ENCODE measurements around the gene CAMTA1.

CAMTA1 gene

DNA sequence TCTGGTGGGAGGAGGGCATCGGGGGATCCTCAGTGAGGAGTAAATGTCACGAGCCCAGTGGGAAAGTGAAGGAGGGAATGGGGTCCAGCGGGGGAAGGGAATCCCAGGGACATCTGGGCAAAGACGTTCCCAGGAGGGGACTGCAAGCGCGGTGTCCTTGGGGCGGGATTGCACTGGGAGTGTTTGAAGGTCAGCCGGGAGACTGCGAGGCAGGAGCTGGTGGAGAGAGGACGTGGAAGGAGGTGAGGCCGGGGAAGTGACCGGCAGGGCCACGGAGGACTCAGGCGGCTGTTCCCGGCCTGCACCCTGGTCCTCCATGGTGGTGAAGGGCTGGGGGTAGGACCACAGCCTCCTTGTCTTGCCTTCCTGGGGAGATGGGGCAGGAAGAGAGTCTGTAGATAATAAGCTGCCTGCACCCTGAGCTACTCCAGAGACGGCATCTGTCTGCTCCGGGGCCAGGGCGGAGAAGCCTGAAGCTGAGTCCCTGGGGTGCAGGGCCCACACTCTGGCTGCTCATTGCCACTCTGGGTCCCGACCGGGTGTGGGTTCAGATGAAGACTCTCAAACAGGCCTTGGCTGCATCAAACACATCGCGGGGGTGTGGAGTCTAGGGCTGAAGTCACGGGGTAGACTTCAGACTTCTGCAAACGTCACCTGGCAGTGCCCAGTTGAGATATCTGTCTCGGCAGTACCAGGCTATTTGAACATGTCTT, 264.8 kb downstream of the CAMTA1 start:
- no peak for DNase-seq

DNA sequence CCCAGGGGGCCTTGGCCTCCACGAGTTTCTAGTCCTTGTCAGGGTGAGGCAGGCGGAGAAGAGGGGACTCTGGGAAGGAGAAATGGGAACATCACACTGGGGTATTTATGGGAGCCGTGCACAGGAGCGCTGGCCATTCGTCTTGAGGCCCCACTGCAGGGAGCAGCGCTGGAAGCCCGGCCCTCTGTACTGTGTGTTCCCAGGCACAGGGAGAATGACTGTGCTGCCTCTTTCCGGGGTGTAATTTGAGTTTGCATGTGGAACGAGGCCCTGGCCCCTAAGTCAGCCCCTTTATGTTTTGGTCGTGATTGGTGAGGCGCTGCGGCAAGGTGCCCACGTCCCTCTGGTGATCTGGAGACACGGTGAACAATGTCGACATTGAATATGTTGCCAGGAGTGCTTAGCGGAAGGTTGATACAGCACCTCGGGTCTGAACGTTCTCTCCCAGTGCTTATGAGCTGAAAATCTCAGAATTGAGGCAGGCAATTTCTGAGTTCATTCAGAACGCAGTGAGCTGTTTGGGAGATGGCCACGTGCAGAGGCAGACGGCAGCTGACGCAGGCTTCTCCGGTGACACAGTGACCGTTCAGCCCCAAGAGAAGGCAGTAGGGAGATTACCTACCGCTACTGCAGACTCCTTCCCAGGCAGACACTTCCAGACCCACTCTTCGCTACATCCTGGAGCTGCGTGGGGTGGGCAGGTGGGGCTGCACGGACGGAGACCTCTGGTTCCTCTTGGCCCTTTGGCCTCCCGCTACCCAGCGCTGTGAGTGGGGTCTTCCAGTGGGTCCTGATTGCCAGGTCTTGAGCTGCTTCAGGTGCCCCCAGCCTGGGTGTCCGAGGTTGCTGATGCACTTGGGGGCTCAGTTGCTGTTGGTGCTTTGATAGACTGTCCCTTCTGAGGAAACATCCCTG, 265.8 kb downstream of the CAMTA1 start:
- DNase-seq, result no peak

DNA sequence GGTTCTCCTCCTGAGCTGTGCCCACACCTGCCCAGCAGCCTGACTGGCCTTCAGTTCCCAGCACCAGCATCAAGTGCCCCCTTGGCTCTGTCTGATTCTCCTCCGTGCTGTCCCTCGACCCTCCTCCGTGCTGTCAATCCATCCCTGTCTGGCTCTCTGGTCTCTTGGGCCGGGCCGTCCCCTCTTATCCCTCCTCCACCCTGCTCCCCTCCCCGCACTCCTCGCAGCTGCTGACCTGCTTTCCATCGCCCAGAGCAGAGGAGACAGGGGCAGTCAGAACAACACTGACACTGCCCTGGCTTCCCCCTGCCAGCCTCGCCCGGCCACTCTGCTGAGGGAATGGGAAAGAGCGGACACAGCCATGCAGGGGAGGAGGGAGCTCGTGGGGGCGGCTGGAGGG, 267.4 kb downstream of the CAMTA1 start:
- no peak for DNase-seq

DNA sequence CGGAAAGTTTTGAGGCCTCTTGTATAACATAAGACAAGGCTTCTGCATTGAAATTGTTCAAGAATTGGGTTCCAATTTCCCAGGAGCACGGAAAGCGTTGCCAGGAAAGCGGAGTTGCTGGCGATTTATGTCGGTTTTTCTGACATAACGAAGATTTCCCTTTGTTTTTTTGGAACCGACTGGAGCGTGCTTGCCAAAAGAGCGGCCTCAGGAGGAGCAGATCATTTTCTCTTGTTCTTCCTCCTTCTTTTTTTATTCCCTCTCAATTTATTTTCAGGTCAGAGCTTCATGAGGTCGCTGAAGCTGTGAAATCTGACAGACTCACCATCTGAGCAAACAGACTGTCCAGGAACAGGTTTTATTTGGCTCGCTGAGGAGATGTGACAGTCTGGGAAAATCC, 275.5 kb downstream of the CAMTA1 start:
- DNase-seq, result no peak

DNA sequence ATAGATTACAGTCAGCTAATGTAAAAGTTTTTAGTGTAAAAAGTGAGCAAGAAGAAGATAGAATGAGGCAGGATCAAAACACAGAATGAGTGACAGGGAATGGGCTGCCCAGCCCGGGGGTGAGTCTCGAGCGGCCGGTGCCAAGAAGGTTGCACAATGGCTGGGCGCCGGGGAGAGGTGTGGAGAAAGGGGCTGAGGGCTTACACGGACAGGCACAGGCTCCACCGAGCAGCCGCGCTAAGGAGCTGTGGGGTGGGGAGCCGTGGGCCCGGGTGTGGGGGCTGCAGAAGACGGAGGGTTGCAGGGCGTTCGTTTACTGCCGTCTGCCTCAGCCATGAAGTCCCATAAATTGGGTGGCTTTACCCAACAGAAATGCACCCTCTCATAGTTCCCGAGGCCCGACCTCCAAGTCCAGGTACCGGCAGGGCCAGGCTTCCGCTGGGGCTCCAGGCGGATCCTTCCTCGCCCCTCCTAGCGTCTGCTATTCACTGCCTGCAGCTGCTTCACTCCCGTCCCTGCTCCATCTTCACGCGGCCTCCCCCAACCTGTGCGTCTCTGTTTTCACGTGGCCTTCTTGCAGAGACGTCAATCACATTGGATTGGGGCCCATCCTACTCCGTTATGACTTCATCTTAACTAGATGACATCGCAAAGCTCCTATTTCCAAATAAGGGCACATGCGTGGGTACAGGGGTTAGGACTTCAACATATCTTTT, 277.2 kb downstream of the CAMTA1 start:
- no peak for DNase-seq

DNA sequence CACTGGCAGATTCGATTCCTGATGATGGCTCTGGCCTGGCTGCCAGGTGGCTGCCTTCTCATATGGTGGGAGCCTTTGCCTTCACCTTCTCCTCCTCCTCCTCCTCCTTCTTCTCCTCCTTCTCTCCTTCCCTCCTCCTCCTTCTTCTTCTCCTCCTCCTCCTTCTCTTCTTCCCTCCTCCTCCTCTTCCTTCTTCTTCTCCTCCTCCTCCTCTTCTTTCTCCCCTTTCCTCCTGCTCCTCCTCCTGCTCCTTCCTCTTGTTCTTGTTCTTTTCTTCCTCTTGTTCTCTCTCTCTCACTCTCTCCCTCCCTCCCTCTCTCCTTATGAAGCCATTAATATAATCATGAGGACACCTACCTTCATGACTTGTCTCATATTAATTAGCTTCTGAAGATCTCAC, 278.7 kb downstream of the CAMTA1 start:
- DNase-seq, result no peak

DNA sequence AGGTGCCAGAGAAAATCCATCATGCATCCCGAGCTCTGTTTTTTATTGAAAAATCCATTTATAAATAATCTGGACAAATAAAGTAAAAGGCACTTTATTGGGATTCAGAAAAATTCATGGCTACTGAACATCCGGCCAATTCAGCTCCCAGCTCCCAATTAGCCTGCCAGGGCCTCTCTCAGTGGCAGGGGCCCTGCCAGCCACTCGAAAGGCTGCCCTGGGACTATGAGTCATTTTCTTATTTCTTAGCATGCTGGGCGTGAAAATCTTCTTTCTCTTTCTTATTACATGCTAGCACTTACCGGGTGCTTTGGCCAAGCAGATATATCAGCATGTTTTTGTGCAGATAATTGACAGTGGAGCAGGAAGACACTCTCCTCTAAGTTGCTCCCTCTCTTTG, 283.3 kb downstream of the CAMTA1 start:
- no peak for DNase-seq

DNA sequence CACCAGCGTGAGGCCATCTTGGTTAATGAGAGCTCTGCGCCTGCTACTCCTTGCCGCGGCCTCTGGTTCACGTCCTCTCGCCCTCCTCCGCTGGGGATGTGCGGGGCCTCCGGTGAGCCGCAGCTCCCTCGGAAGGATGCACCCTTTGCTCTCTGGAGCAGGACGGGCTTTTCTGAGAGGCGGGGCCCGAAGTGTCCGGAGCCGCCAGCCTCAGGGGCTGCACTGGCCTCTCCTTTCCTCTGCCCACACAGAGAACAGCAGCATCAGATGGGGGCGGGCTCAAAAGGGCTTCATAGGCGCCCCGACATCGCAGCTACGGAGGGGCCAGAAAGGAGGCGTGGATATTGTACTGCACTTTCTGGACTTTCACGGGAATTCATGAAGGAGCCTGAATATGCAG, 284.7 kb downstream of the CAMTA1 start:
- no peak for DNase-seq

DNA sequence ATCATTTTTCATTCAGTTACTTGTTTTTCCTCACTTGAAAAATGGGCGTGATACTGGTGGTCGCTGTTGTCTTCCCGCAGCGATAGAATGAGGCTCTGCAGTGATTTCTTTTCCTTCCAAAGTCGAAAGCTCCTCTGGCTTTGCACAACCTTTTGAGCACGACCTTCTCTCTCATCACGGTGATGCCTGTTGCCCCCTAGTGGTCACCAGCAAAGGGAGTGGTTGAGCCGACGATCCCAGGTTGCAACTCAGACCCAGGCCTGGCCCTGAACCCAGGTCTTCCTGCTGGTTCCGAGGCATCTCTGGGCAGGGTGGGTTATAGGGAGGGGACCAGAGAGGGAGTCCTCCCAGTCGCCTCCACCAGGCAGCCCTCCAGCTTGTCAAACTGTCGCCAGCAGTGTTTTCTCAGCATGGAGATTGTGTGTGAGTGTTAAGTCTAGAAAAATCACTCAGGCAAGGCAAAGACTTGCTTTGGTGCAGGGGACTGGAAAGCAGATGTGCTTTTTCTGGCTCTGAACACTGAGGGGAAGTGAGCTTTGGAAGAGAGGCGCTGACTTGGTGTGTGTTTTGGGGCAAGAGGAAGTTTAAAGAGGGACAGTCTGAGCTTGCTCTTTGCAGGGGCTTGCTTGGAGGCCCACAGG, 285.3 kb downstream of the CAMTA1 start:
- peak; percentile 13 to 57 for DNase-seq

DNA sequence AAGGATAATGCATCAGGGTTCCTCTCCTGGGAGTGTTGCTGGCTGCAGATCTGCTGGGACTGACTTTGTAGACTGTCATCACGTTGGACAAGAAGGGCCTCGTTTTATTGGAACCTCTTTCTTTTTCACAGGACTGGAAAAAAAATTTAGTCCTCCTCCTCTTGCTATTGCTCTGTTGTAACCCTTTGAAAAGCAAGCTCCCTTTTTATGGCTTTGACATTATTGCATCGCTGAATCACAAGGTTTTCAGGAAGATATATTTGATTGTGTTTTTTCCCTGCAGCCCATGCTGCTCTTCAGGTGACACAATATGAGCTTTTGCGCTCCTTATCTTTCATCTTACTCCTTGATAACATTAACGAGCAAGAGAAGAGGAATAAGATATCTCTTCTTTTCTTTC, 290.9 kb downstream of the CAMTA1 start:
- no peak for DNase-seq

DNA sequence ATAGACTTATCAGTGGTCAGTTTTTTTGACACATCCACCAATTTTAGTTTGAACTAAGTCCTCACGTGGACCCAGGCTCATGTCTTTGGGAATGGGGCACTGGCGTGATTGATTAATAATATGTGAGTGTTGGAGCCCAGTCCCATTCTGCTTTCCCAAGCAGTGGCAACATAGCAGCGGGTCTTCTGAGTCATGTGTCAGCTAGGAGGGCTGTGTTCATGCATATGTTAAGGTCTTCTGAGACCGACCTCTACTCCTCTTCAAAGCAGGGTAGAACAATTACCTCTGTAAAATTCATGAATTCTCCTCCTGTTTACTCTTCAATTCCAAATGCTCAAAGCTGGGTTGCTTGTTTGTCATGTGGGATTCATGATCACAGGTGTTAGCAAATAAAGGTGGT, 291.3 kb downstream of the CAMTA1 start:
- no peak for DNase-seq

DNA sequence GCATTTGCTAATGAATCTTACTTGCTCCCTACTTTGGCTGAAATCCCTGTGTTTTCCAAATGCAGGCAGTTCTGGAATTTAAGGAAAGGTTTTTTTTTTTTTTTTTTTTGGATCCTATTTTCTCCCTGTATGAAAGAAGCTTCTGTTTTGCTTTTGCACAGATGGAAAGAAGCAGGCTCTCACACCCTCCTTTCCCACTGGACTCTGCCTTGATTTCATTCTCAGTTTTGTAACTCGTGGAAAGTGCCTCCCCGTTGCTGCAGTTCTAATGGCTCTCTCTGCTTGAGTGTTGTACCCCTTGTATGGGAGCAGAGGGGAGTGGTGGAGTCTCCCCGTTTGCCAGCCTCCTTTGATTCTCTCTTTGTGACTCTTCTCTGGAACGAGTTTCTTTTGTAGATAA, 291.9 kb downstream of the CAMTA1 start:
- DNase-seq, result no peak

DNA sequence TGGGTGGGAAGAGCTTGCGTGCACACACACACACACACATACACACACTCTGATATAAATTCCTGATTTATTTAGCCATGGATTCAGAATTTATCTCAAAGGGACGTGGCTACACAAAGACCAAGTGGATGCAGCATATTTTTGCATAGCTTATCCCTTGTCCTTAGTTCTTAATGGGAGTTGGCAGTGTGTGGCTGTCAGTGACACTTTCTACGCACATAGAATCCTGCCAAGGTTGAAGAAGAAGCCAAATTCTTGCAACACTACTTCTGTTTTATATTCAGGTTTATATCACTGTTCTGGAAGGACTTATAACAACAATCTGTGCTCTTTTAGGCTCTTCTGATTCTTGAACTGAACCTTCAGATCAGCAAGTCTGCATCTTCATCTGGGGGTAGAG, 292.7 kb downstream of the CAMTA1 start:
- DNase-seq, result no peak

DNA sequence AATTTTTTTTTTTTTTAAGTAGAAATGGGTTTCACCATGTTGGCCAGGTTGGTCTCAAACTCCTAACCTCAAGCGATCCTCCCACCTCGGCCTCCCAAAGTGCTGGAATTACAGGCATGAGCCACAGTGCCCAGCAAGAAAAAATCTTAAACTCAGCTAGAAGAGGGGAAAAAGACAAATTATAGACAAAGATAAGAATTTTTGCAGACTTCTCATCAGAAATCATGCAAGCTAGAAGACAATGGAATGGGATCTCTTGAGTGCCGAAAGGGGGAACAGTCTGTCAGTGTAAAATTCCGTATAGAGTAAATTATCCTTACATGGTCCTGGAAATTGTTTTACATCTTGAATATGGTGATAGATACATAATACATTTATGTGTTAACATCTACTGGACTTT, 294.4 kb downstream of the CAMTA1 start:
- no peak for DNase-seq

DNA sequence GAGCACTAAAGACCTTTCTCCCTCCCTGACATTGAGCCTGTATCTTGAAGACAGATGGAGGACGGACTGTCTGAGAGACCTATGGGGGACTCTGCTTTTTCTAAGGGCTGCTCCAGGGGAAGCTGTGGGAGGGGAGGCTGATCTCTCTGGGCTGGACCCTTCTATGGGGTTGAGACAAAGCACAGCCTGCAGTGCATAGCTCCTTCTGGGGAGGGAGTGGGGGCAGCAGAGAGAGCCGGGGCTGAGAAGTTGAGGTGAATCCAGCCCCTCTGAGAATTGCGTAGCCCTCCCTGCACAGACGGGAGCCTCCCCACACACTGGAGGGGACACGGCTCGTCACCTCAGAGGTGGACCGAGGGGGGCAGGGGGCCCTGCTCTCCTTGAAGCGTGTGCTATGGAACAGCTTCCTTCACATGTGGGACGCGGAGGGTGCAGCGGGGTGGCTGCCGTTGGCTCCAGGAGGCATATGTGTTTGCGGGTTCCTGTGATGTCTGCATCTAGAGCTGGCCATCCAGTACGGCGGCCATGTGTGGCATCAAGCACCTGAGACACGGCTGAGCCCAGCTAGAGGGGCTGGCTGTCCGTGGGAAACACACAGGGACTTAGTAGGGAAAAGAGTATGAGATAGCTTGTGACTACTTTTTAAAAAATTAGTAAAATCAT, 299.1 kb downstream of the CAMTA1 start:
- no peak for DNase-seq

DNA sequence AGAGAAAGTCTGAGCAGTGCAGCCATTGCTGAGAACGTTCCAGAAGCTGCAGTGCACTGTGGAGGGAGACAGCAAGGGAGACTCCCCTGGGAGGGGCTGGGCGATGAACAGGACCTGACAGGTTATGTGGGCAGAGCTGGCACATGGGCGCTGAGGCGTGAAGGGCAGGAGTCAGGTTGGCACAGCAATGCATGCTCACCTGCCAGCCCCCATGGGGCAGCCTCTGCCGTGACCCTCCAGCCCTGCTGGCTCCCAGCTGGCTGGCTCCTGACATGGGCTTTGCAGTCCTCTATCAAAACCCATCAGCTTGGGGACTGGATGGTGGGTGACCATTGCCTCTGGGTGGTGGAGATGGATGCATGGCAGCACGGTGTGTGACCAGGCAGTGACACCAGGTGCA, 300.3 kb downstream of the CAMTA1 start:
- no peak for DNase-seq

DNA sequence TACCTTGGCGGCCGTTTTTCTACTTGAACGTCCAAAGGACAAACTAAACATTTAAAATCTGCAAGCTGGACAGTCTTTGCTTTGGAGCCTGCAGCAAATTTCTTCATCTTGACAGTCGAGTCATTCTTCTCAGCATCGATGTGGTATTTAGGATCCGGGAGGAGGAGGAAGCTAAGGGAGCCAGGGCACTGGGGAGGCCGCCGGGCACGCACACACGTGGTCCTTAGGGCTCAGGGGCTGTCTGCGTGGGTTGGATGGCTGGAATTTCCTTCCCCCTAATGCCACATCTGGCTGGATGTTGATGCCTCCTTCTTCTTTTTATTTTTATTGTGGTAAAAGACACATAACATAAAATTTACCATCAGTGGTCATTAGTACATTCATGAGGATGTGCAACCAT, 300.9 kb downstream of the CAMTA1 start:
- DNase-seq, result no peak

DNA sequence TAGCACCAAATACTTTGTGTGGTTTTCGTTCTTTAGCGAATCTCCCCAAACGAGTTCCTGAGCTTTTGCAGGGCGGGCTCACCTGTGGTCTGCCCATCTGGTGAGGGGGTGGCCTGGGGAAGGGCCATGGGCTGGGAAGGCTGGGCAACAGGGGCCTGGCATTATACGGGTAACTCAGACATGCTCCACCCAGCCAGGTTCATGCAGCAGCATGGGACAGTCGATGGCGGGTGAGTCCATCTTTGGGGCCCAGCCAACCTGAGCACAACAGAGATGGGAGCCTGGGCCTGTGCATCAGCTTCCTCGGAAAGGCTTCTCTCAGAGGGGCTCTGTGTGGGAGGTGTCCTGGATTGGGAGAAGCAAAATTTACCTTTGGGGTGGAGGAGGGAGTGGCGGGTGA, 302.6 kb downstream of the CAMTA1 start:
- DNase-seq, result no peak

DNA sequence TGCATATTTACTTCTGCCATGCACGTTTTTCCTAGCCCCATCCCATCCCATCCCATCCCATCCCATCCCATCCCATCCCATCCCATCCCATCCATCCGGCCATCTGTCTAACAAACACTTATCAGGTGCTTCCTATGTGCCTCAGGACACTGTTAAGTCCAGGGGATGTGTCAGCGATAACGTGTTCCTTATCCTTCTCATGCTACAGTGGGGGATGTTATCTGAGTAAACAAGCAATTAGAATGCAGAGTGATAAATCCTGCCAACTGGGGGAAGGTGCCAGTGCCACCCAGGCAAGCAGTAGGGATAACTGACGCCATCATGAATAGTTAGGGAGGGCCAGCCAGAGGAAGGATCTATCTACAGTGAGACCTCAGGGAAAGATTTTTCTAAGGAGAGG, 304.2 kb downstream of the CAMTA1 start:
- no peak for DNase-seq

DNA sequence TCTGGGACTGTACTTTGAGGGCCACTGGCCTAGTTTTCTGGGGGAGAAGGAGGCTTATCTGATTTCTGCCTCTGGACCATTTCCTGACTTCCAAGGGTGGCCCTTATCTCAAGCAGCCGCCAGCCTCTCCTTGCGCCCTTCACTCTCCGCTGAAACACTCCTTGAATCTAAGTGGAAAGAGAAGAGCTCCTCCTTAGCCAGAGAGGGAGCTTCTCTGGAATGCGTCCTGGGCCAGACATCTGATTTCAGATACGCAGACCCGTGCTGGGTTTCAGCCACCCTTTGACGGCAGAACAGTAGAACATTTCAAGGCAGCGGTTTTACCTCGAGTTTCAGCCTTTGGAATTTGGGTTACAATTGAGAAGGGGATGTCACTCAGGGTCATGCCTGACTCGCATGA, 308.0 kb downstream of the CAMTA1 start:
- no peak for DNase-seq

DNA sequence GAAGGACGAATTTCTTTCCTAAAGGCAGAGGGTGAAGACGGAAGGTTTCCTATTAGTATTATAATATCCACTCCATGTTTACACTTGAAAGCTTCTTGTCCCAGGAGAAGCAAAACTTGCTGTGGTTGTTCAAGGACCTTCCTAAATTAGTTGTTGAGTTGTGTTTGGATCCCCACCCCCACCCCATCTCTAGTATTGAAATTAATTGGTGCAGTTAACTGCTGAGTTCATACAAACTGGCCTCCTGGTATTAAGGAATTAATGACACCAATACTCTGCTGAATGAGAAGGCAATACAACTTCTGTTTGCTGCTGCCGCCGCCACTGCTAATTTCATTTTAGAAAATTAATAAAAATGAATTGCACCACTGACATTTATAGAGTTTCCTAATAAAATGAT, 308.8 kb downstream of the CAMTA1 start:
- no peak for DNase-seq

DNA sequence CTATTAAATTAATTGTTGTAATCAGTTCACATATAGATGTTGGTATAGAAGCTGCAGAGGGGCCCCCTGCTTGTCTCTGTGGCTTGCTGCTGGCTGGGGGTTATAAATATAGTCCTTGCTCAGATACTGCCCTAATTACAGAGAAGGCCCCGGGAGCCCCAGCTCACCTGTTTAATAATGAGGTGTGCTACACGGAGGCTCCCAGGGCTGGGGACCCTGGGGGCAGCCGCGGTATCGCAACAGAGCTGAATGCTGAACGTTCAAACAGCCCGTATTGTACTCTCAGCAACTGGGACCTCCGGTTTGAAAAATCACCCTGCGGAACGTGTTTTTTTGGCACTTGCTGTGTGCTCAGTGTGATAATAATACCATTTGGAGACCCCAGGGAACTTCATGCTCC, 309.3 kb downstream of the CAMTA1 start:
- no peak for DNase-seq
